K562 (cell line): ENCODE measurements around the gene ALDH3B2. TPM values are rescaled to one million over a fixed set of nuclear protein-coding genes. Genes with fewer than 3 reads are reported as not detected.

ENCODE experiments used
- ESRRB ChIP-seq: fragments of 250-450 bp; sonication (Bioruptor Pico); IDR thresholded peaks from 2 replicates; pipeline ENCODE4 v1.5.0; 2020; ENCODE audit warnings: mild to moderate bottlenecking, moderate library complexity, borderline replicate concordance
- GTF2A2 ChIP-seq: IDR thresholded peaks from 2 replicates; pipeline ENCODE4 v1.6.1; 2016; ENCODE audit warnings: mild to moderate bottlenecking, missing genetic modification characterization, missing compliant biosample characterization
- HMGXB4 ChIP-seq: sonication (generic); formaldehyde crosslinking; IDR thresholded peaks from 2 replicates; pipeline ENCODE4 v1.8.1; 2023; ENCODE audit warnings: mild to moderate bottlenecking, missing genetic modification reagents
- HNRNPL ChIP-seq: fragments of 200-400 bp; formaldehyde crosslinking; IDR thresholded peaks from 2 replicates; pipeline ENCODE4 v1.6.1; 2017; ENCODE audit warnings: low read depth, mild to moderate bottlenecking, low read length
- ILF3 ChIP-seq: fragments of 450-650 bp; IDR thresholded peaks from 2 replicates; pipeline ENCODE4 v1.6.1; 2018; ENCODE audit warnings: antibody characterized with exemption, mild to moderate bottlenecking, moderate library complexity, borderline replicate concordance
- KLF10 ChIP-seq: fragments of 250-450 bp; sonication (Bioruptor Pico); IDR thresholded peaks from 2 replicates; pipeline ENCODE4 v1.6.1; 2021; ENCODE audit warnings: matching md5 sums
- MYNN ChIP-seq, 2 experiments: sonication (generic); formaldehyde crosslinking in 1 of 2; IDR thresholded peaks; 2 replicates each; pipeline versions ENCODE4 v1.5.0 to v1.6.1; 2016 to 2020; ENCODE audit warnings: antibody characterized with exemption in 1 of 2, missing genetic modification reagents in 1 of 2
- NCOA2 ChIP-seq, 2 experiments: fragments of 450-650 bp; IDR thresholded peaks; 2 replicates each; pipeline ENCODE4 v1.6.1; 2018; ENCODE audit warnings: mild to moderate bottlenecking in 2 of 2, moderate library complexity in 1 of 2; ENCODE audit not compliant: partially characterized antibody in 2 of 2
- NELFE ChIP-seq: IDR thresholded peaks from 2 replicates; pipeline ENCODE4 v1.6.1; 2011; ENCODE audit warnings: mild to moderate bottlenecking; ENCODE audit not compliant: insufficient read depth, insufficient read length
- NFATC3 ChIP-seq: fragments of 450-650 bp; IDR thresholded peaks from 2 replicates; pipeline ENCODE4 v1.6.1; 2017; ENCODE audit warnings: mild to moderate bottlenecking
- PBX2 ChIP-seq, 2 experiments: IDR thresholded peaks in 1 of 2; conservative IDR thresholded peaks in 1 of 2; 2 replicates each; pipeline ENCODE4 v1.6.1; 2016; ENCODE audit warnings: low read depth in 2 of 2, mild to moderate bottlenecking in 1 of 2, missing compliant biosample characterization in 1 of 2, missing genetic modification characterization in 1 of 2, moderate library complexity in 1 of 2
- PHTF2 ChIP-seq: fragments of 250-450 bp; sonication (Bioruptor Pico); IDR thresholded peaks from 2 replicates; pipeline ENCODE4 v1.5.0; 2021; ENCODE audit warnings: mild to moderate bottlenecking
- POLR2B ChIP-seq: fragments of 450-650 bp; IDR thresholded peaks from 2 replicates; pipeline ENCODE4 v1.6.1; 2018; ENCODE audit warnings: low read depth; ENCODE audit not compliant: partially characterized antibody
- POLR2H ChIP-seq: IDR thresholded peaks from 2 replicates; pipeline ENCODE4 v1.6.1; 2016; ENCODE audit warnings: missing genetic modification characterization, low read depth, mild to moderate bottlenecking, control low read depth, missing compliant biosample characterization, moderate library complexity
- SP2 ChIP-seq: IDR thresholded peaks from 2 replicates; pipeline ENCODE4 v1.6.1; 2011; ENCODE audit warnings: mild to moderate bottlenecking, low read depth, low read length, moderate library complexity; ENCODE audit not compliant: poor library complexity, severe bottlenecking; ENCODE audit errors: extremely low read depth
- TAF15 ChIP-seq: fragments of 200-400 bp; formaldehyde crosslinking; IDR thresholded peaks from 2 replicates; pipeline ENCODE4 v1.6.1; 2017; ENCODE audit warnings: mild to moderate bottlenecking, low read depth, low read length, moderate library complexity
- TCF7 ChIP-seq: sonication (generic); IDR thresholded peaks from 2 replicates; pipeline ENCODE4 v1.6.1; 2016; ENCODE audit warnings: antibody characterized with exemption, borderline replicate concordance
- ZNF212 ChIP-seq: fragments of 450-650 bp; formaldehyde crosslinking; IDR thresholded peaks from 2 replicates; pipeline ENCODE4 v1.4.0; 2020; ENCODE audit warnings: mild to moderate bottlenecking
- ZNF592 ChIP-seq: fragments of 450-650 bp; IDR thresholded peaks from 2 replicates; pipeline ENCODE4 v1.6.1; 2017; ENCODE audit warnings: antibody characterized with exemption, mild to moderate bottlenecking
- polyA plus RNA-seq, 8 experiments: library from polyadenylated mRNA; depleted of rRNA in 4 of 8; stranded (reverse) in 5 of 8; unstranded in 3 of 8; fragments of >200 nt; fragmentation: Nextera tagmentation in 2 of 8; fragmentation: Illumina TruSeq in 1 of 8; extraction: Ambion mirVana in 2 of 8; extraction: Trizol in 1 of 8; gene quantifications; 2 replicates each; pipeline versions ENCODE4 v1.2.1 to v1.2.3, GENCODE V29; 2011 to 2014; ENCODE audit warnings: inconsistent platforms in 1 of 8, missing spikeins in 1 of 8
- total RNA-seq, 7 experiments: library from RNA; depleted of rRNA in 6 of 7; stranded (reverse); fragments of >200 nt in 6 of 7; fragmentation: Illumina TruSeq in 2 of 7; extraction: Trizol in 2 of 7; gene quantifications; 2 replicates each; pipeline versions ENCODE4 v1.2.1 to v1.2.3, GENCODE V29; 2011 to 2021; ENCODE audit warnings: low replicate concordance in 1 of 7

ALDH3B2 gene
- total and polyA plus RNA-seq, 9 of the 15 experiments (the other 6 are each of a cell fraction or from before 2014, with no cell fraction given) = not detected

GRCh38 chr11:67629386-67630227, 44.8 kb downstream of the ALDH3B2 start, which contains the start of gene NUDT8 (continued):
- TF ChIP-seq NELFE (no peak), HNRNPL (peak; percentile 54; the same call in 1 of the 2 replicates), MYNN (IDR thresholded peaks at IDR 0.05) (no peak), MYNN (CRISPR knock-in tag; IDR thresholded peaks at IDR 0.05) (no peak), ESRRB (CRISPR knock-in tag) (no peak), NCOA2 (IDR thresholded peaks at IDR 0.05; ENCODE audit: partially characterized antibody in 2 of 2) (no peak), SP2 (no peak), HMGXB4 (CRISPR knock-in tag) (peak; percentile 88; the same call in 1 of the 2 replicates), POLR2B (peak; percentile 21), TAF15 (no peak), PHTF2 (CRISPR knock-in tag) (no peak), ZNF212 (CRISPR knock-in tag) (no peak), ZNF592 (peak; percentile 77), KLF10 (CRISPR knock-in tag) (no peak), ILF3 (no peak), NFATC3 (no peak), GTF2A2 (tag) (no peak), PBX2 (CRISPR knock-in tag; IDR thresholded peaks at IDR 0.05; ENCODE audit: low read depth) (no peak), PBX2 (tag; conservative IDR thresholded peaks at IDR 0.05; ENCODE audit: low read depth) (no peak), TCF7 (no peak), POLR2H (tag) (no peak)
